CD4-positive, alpha-beta T cell treated with Interleukin-6 at 100 ng/mL for 8 hours (primary cell): ENCODE measurements around the gene P4HA2.

Experiments
- DNase-seq: peaks from one replicate; pipeline ENCODE4 v3.0.0-alpha.2; 2020; ENCODE audit warnings: mixed read lengths, low spot score

Gene P4HA2

GRCh38 chr5:132250547-132250946 lies 22.9 kb upstream of the P4HA2 start:
- DNase-seq: no peak

GRCh38 chr5:132246806-132247205 lies 19.2 kb upstream of the P4HA2 start:
- DNase-seq: no peak

- DNase-seq: no peak
Measured at GRCh38 chr5:132245593-132245992, 17.9 kb upstream of the P4HA2 start.

- no peak for DNase-seq
Measured at GRCh38 chr5:132243366-132243977, 15.8 kb upstream of the P4HA2 start.

- no peak for DNase-seq
Measured at GRCh38 chr5:132239776-132240175, 12.1 kb upstream of the P4HA2 start.

GRCh38 chr5:132238901-132239500 lies 11.3 kb upstream of the P4HA2 start:
- DNase-seq: no peak

- DNase-seq: peak; percentile 49
Measured at GRCh38 chr5:132238169-132238744, 10.6 kb upstream of the P4HA2 start.

- no peak for DNase-seq
Measured at GRCh38 chr5:132237670-132238069, 10.0 kb upstream of the P4HA2 start.

- DNase-seq: no peak
Measured at GRCh38 chr5:132237141-132237540, 9.5 kb upstream of the P4HA2 start.

GRCh38 chr5:132235340-132235739 lies 7.7 kb upstream of the P4HA2 start:
- no peak for DNase-seq

GRCh38 chr5:132234684-132235062 lies 7.0 kb upstream of the P4HA2 start:
- DNase-seq: no peak

- no peak for DNase-seq
Measured at GRCh38 chr5:132233811-132234683, 6.4 kb upstream of the P4HA2 start.

GRCh38 chr5:132233081-132233480 lies 5.4 kb upstream of the P4HA2 start:
- DNase-seq: no peak

- DNase-seq: no peak
Measured at GRCh38 chr5:132232465-132232864, 4.8 kb upstream of the P4HA2 start.

GRCh38 chr5:132230871-132231270 lies 3.2 kb upstream of the P4HA2 start:
- no peak for DNase-seq

GRCh38 chr5:132229236-132229635 lies 1.6 kb upstream of the P4HA2 start:
- DNase-seq: no peak

- no peak for DNase-seq
Measured at GRCh38 chr5:132228241-132229035, 785 bp upstream of the P4HA2 start.

- DNase-seq: no peak
Measured at GRCh38 chr5:132227235-132227484, 493 bp downstream of the P4HA2 start.

- DNase-seq: no peak
Measured at GRCh38 chr5:132226516-132227234, 978 bp downstream of the P4HA2 start.

- no peak for DNase-seq
Measured at GRCh38 chr5:132225165-132226032, 2.3 kb downstream of the P4HA2 start.

GRCh38 chr5:132224716-132225115 lies 2.9 kb downstream of the P4HA2 start:
- no peak for DNase-seq
